Mesenchymal stem cell (in vitro differentiated cells and primary cell): Measurements from ENCODE around the gene ZFYVE26.
"Not testable (repeated sequence)": the region's sequence is repeated elsewhere in the genome, so short reads cannot be mapped to it uniquely, and the experiment has no call there.

Experiments
- DNase-seq: peaks from one replicate; pipeline ENCODE4 v3.0.0-alpha.2; 2013
- H2AFZ ChIP-seq: one replicate; pipeline ENCODE4 v1.6.1; 2013; ENCODE audit warnings: low read depth, mild to moderate bottlenecking, control low read depth, inconsistent platforms, low read length, moderate library complexity
- H2AK5ac ChIP-seq: 2 replicates; pipeline ENCODE4 v1.6.1; 2013; ENCODE audit warnings: low read length, moderate library complexity, mild to moderate bottlenecking, inconsistent platforms; ENCODE audit not compliant: severe bottlenecking
- H2BK120ac ChIP-seq: one replicate; pipeline ENCODE4 v1.6.1; 2013; ENCODE audit warnings: low read depth, mild to moderate bottlenecking, inconsistent platforms, low read length, moderate library complexity
- H2BK12ac ChIP-seq, 2 experiments: one replicate each; pipeline ENCODE4 v1.6.1; 2013; ENCODE audit warnings: inconsistent platforms in 2 of 2, low read length in 2 of 2, mild to moderate bottlenecking in 2 of 2, moderate library complexity in 2 of 2, control low read depth in 1 of 2
- H2BK15ac ChIP-seq: one replicate; pipeline ENCODE4 v1.6.1; 2013; ENCODE audit warnings: mild to moderate bottlenecking, low read depth, inconsistent platforms; ENCODE audit not compliant: poor library complexity, severe bottlenecking
- H2BK5ac ChIP-seq: 2 replicates; pipeline ENCODE4 v1.6.1; 2013; ENCODE audit warnings: low read depth, mild to moderate bottlenecking, low read length, control low read depth, inconsistent platforms; ENCODE audit not compliant: poor library complexity, severe bottlenecking
- H3K14ac ChIP-seq, 2 experiments: one replicate each; pipeline ENCODE4 v1.6.1; 2013; ENCODE audit warnings: inconsistent platforms in 2 of 2, low read length in 2 of 2, control low read depth in 1 of 2, mild to moderate bottlenecking in 1 of 2, moderate library complexity in 1 of 2
- H3K18ac ChIP-seq, 2 experiments: one replicate each; pipeline ENCODE4 v1.6.1; 2013; ENCODE audit warnings: inconsistent platforms in 2 of 2, low read length in 2 of 2, control low read depth in 1 of 2, low read depth in 1 of 2, mild to moderate bottlenecking in 1 of 2
- H3K23ac ChIP-seq, 2 experiments: one replicate each; pipeline ENCODE4 v1.6.1; 2013; ENCODE audit warnings: inconsistent platforms in 2 of 2, low read length in 2 of 2, mild to moderate bottlenecking in 2 of 2, moderate library complexity in 2 of 2, control low read depth in 1 of 2
- H3K27ac ChIP-seq: 2 replicates; pipeline ENCODE4 v1.5.1; 2013; ENCODE audit warnings: mild to moderate bottlenecking, moderate library complexity, low read length, control low read depth, inconsistent platforms; ENCODE audit not compliant: poor library complexity, severe bottlenecking
- H3K27me3 ChIP-seq, 2 experiments: 2 replicates each; pipeline versions ENCODE4 v1.6.1 to v1.7.0; 2013; ENCODE audit warnings: low read length in 2 of 2, mild to moderate bottlenecking in 2 of 2, moderate library complexity in 2 of 2, control low read depth in 1 of 2, inconsistent platforms in 1 of 2; ENCODE audit not compliant: control insufficient read depth in 1 of 2, insufficient read depth in 1 of 2
- H3K36me3 ChIP-seq, 2 experiments: 2 replicates each; pipeline versions ENCODE4 v1.6.1 to v1.7.0; 2013; ENCODE audit warnings: low read length in 2 of 2, control low read depth in 1 of 2, inconsistent platforms in 1 of 2, low read depth in 1 of 2, mild to moderate bottlenecking in 1 of 2; ENCODE audit not compliant: insufficient read depth in 2 of 2, control insufficient read depth in 1 of 2
- H3K4ac ChIP-seq, 2 experiments: one replicate each; pipeline ENCODE4 v1.6.1; 2013; ENCODE audit warnings: inconsistent platforms in 2 of 2, low read length in 2 of 2, mild to moderate bottlenecking in 2 of 2, moderate library complexity in 2 of 2, control low read depth in 1 of 2, low read depth in 1 of 2
- H3K4me1 ChIP-seq: 2 replicates; pipeline ENCODE4 v1.6.1; 2013; ENCODE audit warnings: low read depth, low read length, control low read depth; ENCODE audit not compliant: control insufficient read depth, insufficient read depth
- H3K4me2 ChIP-seq: 2 replicates; pipeline ENCODE4 v1.6.1; 2013; ENCODE audit warnings: low read length, mild to moderate bottlenecking, inconsistent platforms; ENCODE audit not compliant: poor library complexity, severe bottlenecking
- H3K4me3 ChIP-seq, 2 experiments: 2 replicates each; pipeline versions ENCODE4 v1.5.1 to v1.7.0; 2013; ENCODE audit warnings: low read length in 2 of 2, mild to moderate bottlenecking in 2 of 2, control low read depth in 1 of 2, low read depth in 1 of 2; ENCODE audit not compliant: insufficient read depth in 1 of 2
- H3K79me1 ChIP-seq: replicated peaks from 2 replicates; pipeline ENCODE4 v1.6.1; 2013; ENCODE audit warnings: mild to moderate bottlenecking, control low read depth, low read length, inconsistent platforms; ENCODE audit not compliant: poor library complexity, severe bottlenecking
- H3K9ac ChIP-seq: 2 replicates; pipeline ENCODE4 v1.7.0; 2013; ENCODE audit warnings: mild to moderate bottlenecking, low read length, moderate library complexity
- H3K9me3 ChIP-seq: 2 replicates; pipeline ENCODE4 v1.7.0; 2013; ENCODE audit warnings: mild to moderate bottlenecking, low read length; ENCODE audit not compliant: control insufficient read depth
- H4K8ac ChIP-seq: one replicate; pipeline ENCODE4 v1.6.1; 2013; ENCODE audit warnings: inconsistent platforms, mild to moderate bottlenecking, low read length, moderate library complexity
- H4K91ac ChIP-seq: one replicate; pipeline ENCODE4 v1.6.1; 2013; ENCODE audit warnings: mild to moderate bottlenecking, low read length, inconsistent platforms
- WGBS: methylation state at CpG from one replicate; pipeline ENCODE4 v1.1.7; 2013; ENCODE audit warnings: mixed read lengths; 5-methylcytosine and 5-hydroxymethylcytosine counted together

The ZFYVE26 gene

GRCh38 chr14:67819563-67820421 is 3.4 kb upstream of the ZFYVE26 start, which contains the start of gene RAD51B:
RAD51B (plus strand) TSS chr14:67819779.
- H2AFZ ChIP-seq: peak within 1 kb of the TSS; percentile 56
- no peak within 1 kb of the TSS for H3K23ac ChIP-seq
- peak within 1 kb of the TSS; percentile 75 to 97 for H3K4me3 ChIP-seq
- no peak within 1 kb of the TSS for H3K27ac ChIP-seq
- peak within 1 kb of the TSS in 1 of 2 experiments; percentile 18 for H3K18ac ChIP-seq
- peak within 1 kb of the TSS; percentile 91 for H3K4me2 ChIP-seq
- peak within 1 kb of the TSS; percentile 73 for H4K8ac ChIP-seq
- H3K36me3 ChIP-seq: no peaks in the 10 kb centered on the region
- H3K9me3 ChIP-seq: no peaks in the 10 kb centered on the region
- DNase-seq: peak; percentile 85
- H3K14ac ChIP-seq: no peak within 1 kb of the TSS
- H3K4ac ChIP-seq: no peak within 1 kb of the TSS
- no peak within 1 kb of the TSS for H2AK5ac ChIP-seq
- peaks cover 6% of the 10 kb centered on the region for H3K4me1 ChIP-seq
- no peak within 1 kb of the TSS for H2BK120ac ChIP-seq
- WGBS: 1% methylated on average over 24 of the region's 30 CpGs
- H2BK5ac ChIP-seq: no peak within 1 kb of the TSS
- H3K9ac ChIP-seq: peak within 1 kb of the TSS; percentile 95
- H2BK15ac ChIP-seq: no peak within 1 kb of the TSS
- H3K27me3 ChIP-seq: no peaks in the 10 kb centered on the region
- H4K91ac ChIP-seq: peak within 1 kb of the TSS; percentile 10
- peaks cover 12% of the 10 kb centered on the region for H3K79me1 ChIP-seq
- no peak within 1 kb of the TSS for H2BK12ac ChIP-seq

GRCh38 chr14:67818476-67818875 is 2.1 kb upstream of the ZFYVE26 start:
- H3K14ac ChIP-seq, H2BK12ac ChIP-seq, H3K9ac ChIP-seq, H3K36me3 ChIP-seq, H2BK15ac ChIP-seq, H2AK5ac ChIP-seq, H3K27me3 ChIP-seq, H3K27ac ChIP-seq, H3K4me1 ChIP-seq, H3K23ac ChIP-seq, H4K8ac ChIP-seq, H2AFZ ChIP-seq, H3K4me2 ChIP-seq, H3K9me3 ChIP-seq, H2BK5ac ChIP-seq, H3K4me3 ChIP-seq, H2BK120ac ChIP-seq, H3K4ac ChIP-seq, H3K18ac ChIP-seq, H4K91ac ChIP-seq, DNase-seq: not testable (repeated sequence)
- 96% methylated on average over 6 of the region's 6 CpGs for WGBS
- H3K79me1 ChIP-seq: peaks cover 15% of the 10 kb centered on the region

- Histone ChIP-seq H3K36me3 (peaks cover 0 to 12% of the 10 kb centered on the region in 2 experiments), H2BK15ac (no peak overlapping the region), H3K9ac (no peak overlapping the region), H4K91ac (no peak overlapping the region), H2AFZ (no peak overlapping the region), H3K4ac (no peak overlapping the region), H3K9me3 (no peaks in the 10 kb centered on the region), H3K18ac (no peak overlapping the region), H4K8ac (no peak overlapping the region), H3K27me3 (no peaks in the 10 kb centered on the region), H2BK120ac (no peak overlapping the region), H2AK5ac (no peak overlapping the region), H3K4me1 (peaks cover 6% of the 10 kb centered on the region), H3K4me3 (no peak overlapping the region), H3K14ac (no peak overlapping the region), H2BK5ac (no peak overlapping the region), H3K4me2 (no peak overlapping the region), H3K23ac (no peak overlapping the region), H3K79me1 (peaks cover 15% of the 10 kb centered on the region), H3K27ac (no peak overlapping the region), H2BK12ac (no peak overlapping the region)
- WGBS: 97% methylated on average over 14 of the region's 14 CpGs
- no peak for DNase-seq
Observed at GRCh38 chr14:67817750-67818438, 1.5 kb upstream of the ZFYVE26 start.

GRCh38 chr14:67815573-67816225 is 691 bp downstream of the ZFYVE26 start:
- Histone ChIP-seq H3K36me3 (peaks cover 0 to 30% of the 10 kb centered on the region in 2 experiments), H4K8ac (no peak overlapping the region)

More at GRCh38 chr14:67815573-67816225, 691 bp downstream of the ZFYVE26 start:
- Histone ChIP-seq H3K4me1 (peaks cover 6% of the 10 kb centered on the region), H3K4ac (no peak overlapping the region), H2BK120ac (no peak overlapping the region), H3K27me3 (no peaks in the 10 kb centered on the region), H2AK5ac (no peak overlapping the region), H3K9me3 (no peaks in the 10 kb centered on the region), H3K27ac (peak overlapping the region; percentile 76), H3K79me1 (peaks cover 11% of the 10 kb centered on the region), H2BK5ac (no peak overlapping the region), H3K4me3 (peak overlapping the region; percentile 28 to 93), H2BK12ac (no peak overlapping the region), H2AFZ (no peak overlapping the region), H3K14ac (no peak overlapping the region), H3K18ac (no peak overlapping the region), H3K23ac (no peak overlapping the region), H3K4me2 (peak overlapping the region; percentile 92), H2BK15ac (no peak overlapping the region), H3K9ac (peak overlapping the region; percentile 95), H4K91ac (no peak overlapping the region)
- peak; percentile 78 for DNase-seq
- 20% methylated on average over 12 of the region's 14 CpGs for WGBS
